Pancreas (tissue), 10 donors: ENCODE results near the gene GPR161. TPM values are rescaled to one million over a fixed set of nuclear protein-coding genes. Genes with fewer than 3 reads are reported as not detected.

Source experiments
- ATAC-seq, 4 donors: fragments of 200-7000 bp; cut with Tn5 transposase; one replicate each; pipeline versions ENCODE4 v1.8.0 to v1.9.1; 2020; ENCODE audit warnings: mild to moderate bottlenecking in 4 of 4, moderate library complexity in 4 of 4
- DNase-seq, 6 donors: peaks; one replicate each; pipeline ENCODE4 v3.0.0-alpha.2; 2020
- FAIRE-seq: peaks from 2 replicates; lab custom pipeline; 2012; peaks lifted over from hg19 to GRCh38; lab: Jason Lieb, UNC
- H3K27ac ChIP-seq, 4 donors: fragments of 200-600 bp; sonication (generic); 1 replicate in 3 of 4; 2 replicates in 1 of 4; pipeline versions ENCODE4 v1.5.0 to v1.8.0; 2020
- H3K27me3 ChIP-seq, 4 donors: fragments of 200-600 bp; one replicate each; pipeline ENCODE4 v1.8.0; 2021
- H3K36me3 ChIP-seq, 3 donors: fragments of 200-600 bp; sonication (generic) in 1 of 3; one replicate each; pipeline versions ENCODE4 v1.5.0 to v1.8.0; 2020 to 2021
- H3K4me1 ChIP-seq, 3 donors: fragments of 200-600 bp; one replicate each; pipeline ENCODE4 v1.8.0; 2021
- H3K4me3 ChIP-seq, 4 donors: fragments of 200-600 bp; sonication (generic) in 2 of 4; one replicate each; pipeline versions ENCODE4 v1.5.0 to v1.8.0; 2020 to 2021
- H3K9me3 ChIP-seq, 4 donors: fragments of 200-600 bp; one replicate each; pipeline ENCODE4 v1.8.0; 2021
- CTCF ChIP-seq, 4 donors: fragments of 200-600 bp; sonication (generic) in 3 of 4; IDR thresholded peaks; one replicate each; pipeline versions ENCODE4 v1.5.0 to v1.8.0; 2021; ENCODE audit warnings: antibody characterized with exemption in 4 of 4
- WGBS, 2 donors: extraction: QIAGEN DNeasy Blood & Tissue Kit; methylation state at CpG; one replicate each; pipeline ENCODE4 v1.1.7; 2013; 5-methylcytosine and 5-hydroxymethylcytosine counted together
- intact Hi-C, 3 donors: fragments of 100-400 bp; cut with DNase I; formaldehyde crosslinking; loops; one replicate each; pipeline versions ENCODE4 v1.11.1 to v1.14.2; 2022
- polyA plus RNA-seq, 2 donors: library from polyadenylated mRNA; stranded (reverse); fragments of 200-250 nt; gene quantifications; one replicate each; pipeline ENCODE4 v1.2.3, GENCODE V29; 2013
- total RNA-seq, 6 donors: library from RNA; stranded (reverse); fragmentation: NEBNext Ultra II Directional in 4 of 6; extraction: Animal tissue kit (Norgen Biotek cat#: 25700) in 4 of 6; gene quantifications; one replicate each; pipeline versions ENCODE4 v1.2.1 to v1.2.4, GENCODE V29; 2021 to 2023
- donor health status: healthy with polysubstance abuse.
- donor health status: DM: no; HTN: no; CAD: no; lungs with moderate emphysema.
- donor health status: DM: no; HTN: no; CAD: no.
- donor health status: control.
- donor health status: control.
- donor health status: Bipolar disorder and iron deficiency.
- donor health status: DM: yes; HTN: yes; CAD: no.
- donor health status: DM: no; HTN: no; CAD: no.
- donor health status: DM: no; HTN: no; CAD: no.
- donor health status: DM: yes; HTN: yes; CAD: no.

The GPR161 gene
- total and polyA plus RNA-seq, 8 donors = 2.5 to 9.7 (median 9.0) TPM

GRCh38 chr1:168089979-168090337 is 46.8 kb downstream of the GPR161 start:
- 94 to 97% methylated on average over 2 of the region's 2 CpGs for WGBS, 2 donors
- no peaks in the 10 kb centered on the region for H3K36me3 ChIP-seq
- no peaks in the 10 kb centered on the region for H3K27me3 ChIP-seq
- DNase-seq (no peak), FAIRE-seq (no peak), ATAC-seq (no peak)
- no peak overlapping the region for H3K4me3 ChIP-seq
- intact Hi-C loops = no loop called here
- H3K27ac ChIP-seq = no peak overlapping the region
- H3K9me3 ChIP-seq = no peaks in the 10 kb centered on the region
- peaks cover 0 to 7% (median 3%) of the 10 kb centered on the region in 3 donors for H3K4me1 ChIP-seq
- TF ChIP-seq CTCF (IDR thresholded peaks at IDR 0.05) = no peak

- peaks cover 0 to 9% (median 8%) of the 10 kb centered on the region in 3 donors for H3K4me1 ChIP-seq
- TF ChIP-seq CTCF (IDR thresholded peaks at IDR 0.05) = no peak
- intact Hi-C loops = no loop called here
- no peaks in the 10 kb centered on the region for H3K9me3 ChIP-seq
- H3K36me3 ChIP-seq = no peaks in the 10 kb centered on the region
- no peaks in the 10 kb centered on the region for H3K27me3 ChIP-seq
- no peak for DNase-seq
- WGBS, 2 donors = 94% methylated on average over 13 of the region's 13 CpGs
- FAIRE-seq = no peak
- no peak for ATAC-seq
- H3K27ac ChIP-seq = no peak overlapping the region
- H3K4me3 ChIP-seq = no peak overlapping the region
Measured at GRCh38 chr1:168089326-168089978, 47.3 kb downstream of the GPR161 start.

GRCh38 chr1:168088511-168089325 is 48.0 kb downstream of the GPR161 start:
- Histone ChIP-seq H3K27me3 (no peaks in the 10 kb centered on the region), H3K27ac (no peak overlapping the region), H3K9me3 (no peaks in the 10 kb centered on the region), H3K4me1 (peaks cover 5 to 10% (median 9%) of the 10 kb centered on the region in 3 donors), H3K36me3 (no peaks in the 10 kb centered on the region), H3K4me3 (no peak overlapping the region)
- no peak for DNase-seq
- TF ChIP-seq CTCF (IDR thresholded peaks at IDR 0.05) = no peak
- FAIRE-seq = no peak
- 93 to 97% methylated on average over 14 of the region's 14 CpGs for WGBS, 2 donors
- ATAC-seq = no peak
- intact Hi-C loops = no loop called here

GRCh38 chr1:168087696-168088095 is 49.0 kb downstream of the GPR161 start:
- intact Hi-C loops = no loop called here
- no peaks in the 10 kb centered on the region for H3K27me3 ChIP-seq
- H3K4me1 ChIP-seq = peaks cover 5 to 10% (median 9%) of the 10 kb centered on the region in 3 donors
- no peaks in the 10 kb centered on the region for H3K9me3 ChIP-seq
- WGBS, 2 donors = 93 to 95% methylated on average over 10 of the region's 10 CpGs
- H3K4me3 ChIP-seq = no peak overlapping the region
- H3K27ac ChIP-seq = no peak overlapping the region
- no peaks in the 10 kb centered on the region for H3K36me3 ChIP-seq
- ATAC-seq (no peak), FAIRE-seq (no peak), DNase-seq (no peak)
- no peak for TF ChIP-seq CTCF (IDR thresholded peaks at IDR 0.05)

- Histone ChIP-seq H3K4me3 (no peak overlapping the region), H3K9me3 (no peaks in the 10 kb centered on the region), H3K36me3 (no peaks in the 10 kb centered on the region), H3K27me3 (no peaks in the 10 kb centered on the region), H3K4me1 (peaks cover 5 to 14% (median 9%) of the 10 kb centered on the region in 3 donors), H3K27ac (no peak overlapping the region)
- no peak for DNase-seq
- no peak for ATAC-seq
- no peak for TF ChIP-seq CTCF (IDR thresholded peaks at IDR 0.05)
- no peak for FAIRE-seq
- intact Hi-C loops = no loop called here
- 81 to 93% methylated on average over 2 of the region's 2 CpGs for WGBS, 2 donors
Measured at GRCh38 chr1:168086438-168086837, 50.3 kb downstream of the GPR161 start.
